GM21367 (cell line): Measurements from ENCODE around the gene KRTAP10-1.

Experiments
- ATAC-seq: cut with Tn5 transposase; IDR thresholded peaks from one replicate; pipeline ENCODE4 v1.9.1; 2021; ENCODE audit not compliant: unreplicated experiment

KRTAP10-1 gene

DNA sequence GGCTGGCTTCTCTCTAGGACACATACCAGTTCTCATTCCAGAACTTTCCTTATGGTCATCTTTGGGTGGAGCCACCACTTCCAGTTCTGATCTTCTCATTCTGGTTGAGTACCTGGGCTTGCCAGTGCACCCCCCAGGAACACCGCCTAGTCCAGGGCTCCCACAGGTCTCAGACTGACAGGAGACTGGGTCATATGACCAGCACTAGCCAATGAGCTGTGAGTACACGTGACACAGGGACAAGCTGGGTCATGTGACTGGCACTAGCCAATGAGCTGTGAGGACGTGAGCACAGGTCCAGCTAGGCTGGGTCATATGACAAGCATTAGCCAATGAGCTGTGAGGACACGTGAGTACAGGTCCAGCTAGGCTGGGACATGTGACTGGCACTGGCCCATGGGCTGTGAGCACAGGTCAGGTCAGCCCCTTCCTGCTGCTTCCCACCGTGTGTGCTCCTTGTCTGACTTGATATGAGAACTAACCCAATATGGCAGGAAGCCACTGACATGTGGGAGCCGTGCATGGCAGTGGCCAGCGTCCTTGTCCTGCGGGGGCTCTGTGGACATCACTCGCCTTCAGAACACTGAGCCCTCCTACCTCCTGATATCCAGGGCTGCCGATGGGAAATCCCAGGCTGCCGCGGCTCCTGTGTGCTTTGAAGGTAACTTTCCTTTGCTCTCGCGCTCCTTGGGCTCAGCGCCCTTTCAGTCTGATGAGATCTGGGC is 22.7 kb downstream of the KRTAP10-1 start:
- no peak for ATAC-seq

DNA sequence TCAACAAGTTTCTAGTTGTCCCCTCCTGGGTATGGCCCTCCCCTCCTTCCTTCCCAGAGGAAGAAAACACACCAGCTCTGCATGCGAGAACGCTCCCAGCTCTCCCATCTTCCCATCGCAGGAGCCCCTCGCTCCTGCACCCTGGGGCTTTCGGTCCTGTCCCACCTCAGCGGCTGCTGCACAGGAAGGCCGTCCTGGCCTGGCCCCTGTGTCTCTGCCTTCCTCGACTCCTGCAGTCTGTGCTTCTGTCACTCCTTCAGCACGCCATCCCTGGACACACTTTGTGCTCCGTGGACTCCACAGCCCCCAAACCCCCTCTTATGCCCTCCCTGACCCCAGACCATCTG is 23.2 kb downstream of the KRTAP10-1 start:
- no peak for ATAC-seq

GRCh38 chr21:44516342-44516741 is 23.7 kb downstream of the KRTAP10-1 start:
- no peak for ATAC-seq

DNA sequence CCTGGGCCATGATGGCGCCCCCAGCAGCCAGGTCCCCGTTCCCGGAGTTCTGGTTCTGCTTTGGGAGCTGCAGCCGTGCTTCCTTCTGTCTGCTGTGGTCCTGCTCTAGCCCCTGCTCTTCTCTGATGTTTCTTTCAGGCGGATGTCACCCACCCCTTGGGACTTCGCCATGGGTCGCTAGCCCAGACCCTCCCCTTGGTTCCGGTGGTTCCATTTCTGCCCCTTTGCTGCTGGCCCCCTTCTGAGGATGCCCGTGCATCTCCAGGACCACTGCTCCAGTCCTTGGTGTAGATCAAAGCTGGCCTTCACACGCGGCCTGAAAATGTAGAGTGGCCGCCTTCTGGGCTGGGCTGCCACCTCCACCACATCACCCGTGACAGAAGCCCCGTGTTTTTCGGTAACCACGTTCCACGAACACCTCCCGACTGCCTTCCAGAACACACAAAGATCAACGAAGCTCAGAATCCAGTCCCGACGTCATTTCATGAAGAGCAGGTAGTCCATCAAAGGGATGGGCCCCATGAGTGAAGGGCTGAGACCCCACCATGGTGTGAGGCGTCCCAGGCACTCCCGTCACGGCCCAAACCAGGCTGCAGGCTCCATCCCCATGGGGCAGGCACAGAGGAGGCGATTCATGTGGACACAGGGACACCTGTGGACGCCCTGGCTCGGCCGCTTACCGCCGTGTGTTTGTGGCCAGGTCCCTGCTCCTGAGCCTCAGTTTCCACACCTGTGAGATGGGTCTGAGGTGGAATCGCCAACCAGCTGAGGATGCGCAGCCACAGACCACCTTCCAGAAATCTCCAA is 24.4 kb downstream of the KRTAP10-1 start:
- ATAC-seq = no peak

- no peak for ATAC-seq
Measured at GRCh38 chr21:44514746-44515358, 25.1 kb downstream of the KRTAP10-1 start.

GRCh38 chr21:44514218-44514520 is 25.8 kb downstream of the KRTAP10-1 start:
- no peak for ATAC-seq

GRCh38 chr21:44513389-44514217 is 26.4 kb downstream of the KRTAP10-1 start:
- ATAC-seq = no peak

DNA sequence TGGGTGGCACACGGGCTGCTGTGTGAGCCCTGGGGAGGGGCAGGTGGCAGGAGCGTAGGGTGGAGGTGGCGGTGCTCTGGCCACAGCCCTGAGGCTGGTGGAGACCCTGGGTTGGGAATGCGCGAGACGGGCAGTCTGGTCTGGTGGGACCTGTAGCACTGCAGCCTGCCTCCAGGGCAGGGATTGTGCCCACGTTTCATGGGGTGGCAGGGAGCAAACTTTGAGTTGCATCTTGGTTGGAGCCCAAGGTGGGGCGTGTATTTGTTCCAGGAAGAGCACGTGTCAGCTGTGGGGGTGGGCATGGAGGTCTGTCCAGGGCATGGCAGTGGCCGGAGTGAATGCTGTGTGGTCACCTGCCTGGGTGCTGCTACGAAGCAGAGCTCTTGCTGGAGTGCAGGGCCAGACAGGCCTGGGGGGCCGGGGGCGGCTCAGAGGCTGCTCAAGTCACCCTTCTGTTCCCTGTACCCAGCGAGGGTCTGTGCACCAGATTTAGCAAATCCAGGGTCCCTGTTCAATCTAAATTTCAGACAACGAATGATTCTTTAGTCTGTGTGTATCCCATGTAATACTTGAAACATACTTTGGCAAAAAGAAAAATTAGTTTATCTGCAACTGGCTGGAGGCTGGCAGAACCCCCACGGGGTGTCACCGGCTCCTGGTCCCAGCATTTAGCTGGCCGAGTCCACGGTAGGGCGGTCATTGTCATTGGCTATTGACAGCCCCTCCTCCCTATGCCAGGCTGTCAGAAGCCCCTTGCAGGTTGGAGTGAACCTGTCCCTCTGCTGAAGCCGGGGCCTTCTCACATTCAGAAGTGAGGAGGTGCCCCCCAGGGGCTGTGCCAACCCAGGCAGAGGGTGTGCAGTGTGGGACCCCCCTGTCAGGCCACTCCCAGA is 27.3 kb downstream of the KRTAP10-1 start:
- ATAC-seq = no peak

DNA sequence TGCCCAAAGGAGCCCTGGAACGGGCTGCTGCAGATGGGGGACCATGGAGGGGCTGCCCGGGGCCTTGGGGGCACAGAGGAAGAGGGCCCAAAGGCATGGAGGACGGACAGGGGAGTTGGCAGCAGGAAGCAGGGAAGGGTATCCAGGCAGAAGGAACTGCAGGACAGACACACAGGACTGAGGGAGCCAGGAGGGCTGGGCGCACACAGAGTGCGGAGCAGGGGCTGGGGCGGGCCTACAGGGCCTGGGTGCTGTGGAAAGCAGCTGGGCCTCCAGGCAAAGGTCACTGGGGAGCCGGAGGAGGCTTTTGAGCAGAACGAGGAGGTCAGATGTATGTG is 28.1 kb downstream of the KRTAP10-1 start:
- ATAC-seq = no peak

GRCh38 chr21:44511219-44511937 is 28.6 kb downstream of the KRTAP10-1 start:
- no peak for ATAC-seq

- no peak for ATAC-seq
Measured at GRCh38 chr21:44510508-44511218, 29.3 kb downstream of the KRTAP10-1 start.

GRCh38 chr21:44510109-44510507 is 29.9 kb downstream of the KRTAP10-1 start:
- no peak for ATAC-seq

- ATAC-seq = no peak
Measured at GRCh38 chr21:44509539-44509938, 30.5 kb downstream of the KRTAP10-1 start.

DNA sequence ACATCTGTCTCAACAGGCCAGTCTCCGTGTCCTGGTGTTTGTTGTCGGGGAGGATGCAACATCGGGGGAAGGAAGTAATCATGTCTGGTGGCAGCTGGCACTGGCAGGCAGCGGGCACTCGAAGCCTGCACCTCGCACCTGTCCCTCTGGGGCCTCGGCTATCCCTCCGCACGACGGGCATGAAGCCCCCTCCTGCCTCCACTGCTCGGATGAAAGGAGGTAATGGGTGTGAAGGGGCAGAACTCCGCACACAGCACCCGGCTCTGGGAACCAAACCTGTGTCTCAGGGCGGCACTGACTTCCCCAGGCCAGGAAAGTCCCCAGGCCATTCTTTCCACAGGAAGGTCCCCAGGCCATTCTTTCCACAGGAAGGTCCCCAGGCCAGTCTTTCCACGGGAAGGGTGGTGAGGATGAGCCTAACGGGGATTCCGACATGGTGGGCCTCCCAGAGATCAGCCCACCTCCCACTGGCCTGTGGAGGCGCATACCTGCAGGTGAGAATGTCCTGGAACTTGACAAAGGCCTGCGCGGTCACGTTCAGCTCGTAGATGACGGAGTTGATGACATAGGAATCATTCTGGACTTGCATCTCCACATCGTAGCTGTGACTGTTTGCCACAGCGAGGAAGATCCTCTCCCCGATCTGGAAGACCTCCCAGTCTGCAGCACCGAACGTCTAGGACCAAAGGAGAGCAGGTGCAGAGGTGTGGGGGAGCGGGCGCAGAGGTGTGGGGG is 31.1 kb downstream of the KRTAP10-1 start:
- ATAC-seq = no peak

DNA sequence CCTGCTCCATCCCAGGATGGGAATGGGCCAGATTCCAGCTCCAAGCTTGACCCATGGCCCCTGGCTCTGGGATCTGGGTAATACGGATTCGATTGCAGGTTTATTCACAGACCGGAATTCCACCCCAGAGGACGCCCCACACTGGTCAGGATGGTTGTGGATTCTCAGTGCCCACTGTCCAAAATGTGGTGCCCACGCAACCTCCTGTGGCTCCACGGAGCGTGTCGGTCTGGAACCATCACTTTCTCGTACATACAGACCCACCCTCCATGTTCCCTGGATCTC is 31.6 kb downstream of the KRTAP10-1 start:
- ATAC-seq = no peak

- ATAC-seq = no peak
Measured at GRCh38 chr21:44507673-44508425, 32.1 kb downstream of the KRTAP10-1 start.

DNA sequence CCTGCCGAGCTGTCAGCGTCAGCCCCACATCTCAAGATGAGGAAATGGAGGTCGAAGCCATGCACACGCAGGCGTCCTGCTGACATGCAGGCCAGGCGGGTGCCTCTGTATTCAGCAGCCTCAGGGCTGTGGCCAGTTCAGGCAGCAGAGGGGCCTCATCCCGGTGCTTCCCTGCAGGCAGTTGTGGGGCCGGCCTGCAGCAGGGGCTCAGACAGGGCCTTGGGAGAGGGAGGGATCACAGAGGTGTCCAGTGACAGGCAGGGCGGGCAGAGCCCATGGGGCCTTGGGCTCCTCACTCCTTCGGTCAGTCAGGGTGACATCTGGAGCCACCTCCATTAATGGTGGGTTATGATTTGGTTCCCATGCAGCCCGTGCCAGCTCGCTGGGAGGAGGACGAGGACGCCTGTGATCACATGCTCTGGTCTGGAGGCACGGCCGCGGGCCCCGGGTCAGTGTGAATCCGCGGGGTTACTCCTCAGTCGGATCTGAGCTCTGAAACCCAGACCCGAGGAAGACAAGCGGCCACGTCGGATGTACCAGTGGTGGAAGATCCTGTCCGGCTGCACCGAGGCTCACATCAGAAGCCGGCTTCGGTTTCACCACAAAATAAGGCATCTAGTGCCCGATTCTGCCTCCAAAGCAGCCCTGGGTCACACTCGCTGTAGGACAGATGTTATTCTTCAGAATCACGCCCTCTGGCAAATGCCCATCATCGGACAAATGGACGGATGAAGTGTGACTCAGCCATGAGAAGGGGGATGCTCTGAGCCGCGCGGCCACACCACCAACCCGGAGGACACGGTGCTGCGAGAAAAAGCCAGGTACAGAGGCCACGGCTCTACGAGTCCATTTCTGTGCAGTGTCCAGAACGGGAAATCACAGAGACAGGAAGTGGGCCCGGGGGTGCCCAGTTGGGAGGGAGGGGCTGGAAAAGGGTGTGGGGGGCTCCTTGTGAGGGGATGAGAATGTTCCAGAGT is 33.4 kb downstream of the KRTAP10-1 start:
- no peak for ATAC-seq
